H1 (cell line): Measurements from ENCODE around the gene STARD8. TPM values are rescaled to one million over a fixed set of nuclear protein-coding genes. Genes with fewer than 3 reads are reported as not detected.

Source experiments
- CREB1 ChIP-seq: IDR thresholded peaks from 2 replicates; pipeline ENCODE4 v1.6.1; 2012; ENCODE audit warnings: inconsistent platforms
- GABPA ChIP-seq: IDR thresholded peaks from 2 replicates; pipeline ENCODE4 v1.6.1; 2011; ENCODE audit warnings: mild to moderate bottlenecking, low read length, moderate library complexity, borderline replicate concordance; ENCODE audit not compliant: insufficient read depth
- GTF2F1 ChIP-seq: IDR thresholded peaks from 2 replicates; pipeline ENCODE4 v1.6.1; 2012; ENCODE audit warnings: low read depth, low read length, improper control_type of control experiment, borderline replicate concordance
- NANOG ChIP-seq: IDR thresholded peaks from 2 replicates; pipeline ENCODE4 v1.6.1; 2011; ENCODE audit warnings: low read length, low read depth, mild to moderate bottlenecking, inconsistent platforms; ENCODE audit not compliant: insufficient read depth, poor library complexity, severe bottlenecking
- RBBP5 ChIP-seq: IDR thresholded peaks from 2 replicates; pipeline ENCODE4 v1.7.1; 2012; ENCODE audit warnings: low read depth, mild to moderate bottlenecking, inconsistent platforms, low read length, moderate library complexity, borderline replicate concordance
- polyA plus RNA-seq, 7 experiments: library from polyadenylated mRNA; depleted of rRNA in 3 of 7; stranded (reverse) in 5 of 7; unstranded in 2 of 7; fragments of >200 nt in 5 of 7; fragments of 200-250 nt in 2 of 7; gene quantifications; 1 replicate in 5 of 7; 2 replicates in 1 of 7; 4 replicates in 1 of 7; pipeline versions ENCODE4 v1.2.1 to v1.2.3, GENCODE V29; 2011 to 2013; ENCODE audit warnings: missing spikeins in 2 of 7, mixed read lengths in 2 of 7
- total RNA-seq: library from RNA; stranded (reverse); fragmentation: NEBNext Ultra II Directional; extraction: Animal tissue kit (Norgen Biotek cat#: 25700); gene quantifications from 2 replicates; pipeline ENCODE4 v1.2.1, GENCODE V29; 2021
- TF ChIP-seq, protein P1 (sequence below): IDR thresholded peaks from 2 replicates; pipeline ENCODE4 v1.6.1; 2012; ENCODE audit warnings: inconsistent platforms
- TF ChIP-seq, protein P2 (sequence below): fragments of 300-600 bp; sonication (generic); IDR thresholded peaks from 2 replicates; pipeline ENCODE4 v1.7.1; 2012; ENCODE audit warnings: low read length, moderate library complexity, mild to moderate bottlenecking, inconsistent platforms; ENCODE audit not compliant: insufficient replicate concordance

STARD8 gene
- total and polyA plus RNA-seq, 2 of the 8 experiments (the other 6 are each of a cell fraction or from before 2014, with no cell fraction given), result 1.8 to 3.8 TPM

- TF ChIP-seq NANOG (no peak), RBBP5 (no peak), CREB1 (no peak), GABPA (no peak), GTF2F1 (no peak)
- TF ChIP-seq, protein P1, sequence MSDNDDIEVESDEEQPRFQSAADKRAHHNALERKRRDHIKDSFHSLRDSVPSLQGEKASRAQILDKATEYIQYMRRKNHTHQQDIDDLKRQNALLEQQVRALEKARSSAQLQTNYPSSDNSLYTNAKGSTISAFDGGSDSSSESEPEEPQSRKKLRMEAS, result no peak
- TF ChIP-seq, protein P2, sequence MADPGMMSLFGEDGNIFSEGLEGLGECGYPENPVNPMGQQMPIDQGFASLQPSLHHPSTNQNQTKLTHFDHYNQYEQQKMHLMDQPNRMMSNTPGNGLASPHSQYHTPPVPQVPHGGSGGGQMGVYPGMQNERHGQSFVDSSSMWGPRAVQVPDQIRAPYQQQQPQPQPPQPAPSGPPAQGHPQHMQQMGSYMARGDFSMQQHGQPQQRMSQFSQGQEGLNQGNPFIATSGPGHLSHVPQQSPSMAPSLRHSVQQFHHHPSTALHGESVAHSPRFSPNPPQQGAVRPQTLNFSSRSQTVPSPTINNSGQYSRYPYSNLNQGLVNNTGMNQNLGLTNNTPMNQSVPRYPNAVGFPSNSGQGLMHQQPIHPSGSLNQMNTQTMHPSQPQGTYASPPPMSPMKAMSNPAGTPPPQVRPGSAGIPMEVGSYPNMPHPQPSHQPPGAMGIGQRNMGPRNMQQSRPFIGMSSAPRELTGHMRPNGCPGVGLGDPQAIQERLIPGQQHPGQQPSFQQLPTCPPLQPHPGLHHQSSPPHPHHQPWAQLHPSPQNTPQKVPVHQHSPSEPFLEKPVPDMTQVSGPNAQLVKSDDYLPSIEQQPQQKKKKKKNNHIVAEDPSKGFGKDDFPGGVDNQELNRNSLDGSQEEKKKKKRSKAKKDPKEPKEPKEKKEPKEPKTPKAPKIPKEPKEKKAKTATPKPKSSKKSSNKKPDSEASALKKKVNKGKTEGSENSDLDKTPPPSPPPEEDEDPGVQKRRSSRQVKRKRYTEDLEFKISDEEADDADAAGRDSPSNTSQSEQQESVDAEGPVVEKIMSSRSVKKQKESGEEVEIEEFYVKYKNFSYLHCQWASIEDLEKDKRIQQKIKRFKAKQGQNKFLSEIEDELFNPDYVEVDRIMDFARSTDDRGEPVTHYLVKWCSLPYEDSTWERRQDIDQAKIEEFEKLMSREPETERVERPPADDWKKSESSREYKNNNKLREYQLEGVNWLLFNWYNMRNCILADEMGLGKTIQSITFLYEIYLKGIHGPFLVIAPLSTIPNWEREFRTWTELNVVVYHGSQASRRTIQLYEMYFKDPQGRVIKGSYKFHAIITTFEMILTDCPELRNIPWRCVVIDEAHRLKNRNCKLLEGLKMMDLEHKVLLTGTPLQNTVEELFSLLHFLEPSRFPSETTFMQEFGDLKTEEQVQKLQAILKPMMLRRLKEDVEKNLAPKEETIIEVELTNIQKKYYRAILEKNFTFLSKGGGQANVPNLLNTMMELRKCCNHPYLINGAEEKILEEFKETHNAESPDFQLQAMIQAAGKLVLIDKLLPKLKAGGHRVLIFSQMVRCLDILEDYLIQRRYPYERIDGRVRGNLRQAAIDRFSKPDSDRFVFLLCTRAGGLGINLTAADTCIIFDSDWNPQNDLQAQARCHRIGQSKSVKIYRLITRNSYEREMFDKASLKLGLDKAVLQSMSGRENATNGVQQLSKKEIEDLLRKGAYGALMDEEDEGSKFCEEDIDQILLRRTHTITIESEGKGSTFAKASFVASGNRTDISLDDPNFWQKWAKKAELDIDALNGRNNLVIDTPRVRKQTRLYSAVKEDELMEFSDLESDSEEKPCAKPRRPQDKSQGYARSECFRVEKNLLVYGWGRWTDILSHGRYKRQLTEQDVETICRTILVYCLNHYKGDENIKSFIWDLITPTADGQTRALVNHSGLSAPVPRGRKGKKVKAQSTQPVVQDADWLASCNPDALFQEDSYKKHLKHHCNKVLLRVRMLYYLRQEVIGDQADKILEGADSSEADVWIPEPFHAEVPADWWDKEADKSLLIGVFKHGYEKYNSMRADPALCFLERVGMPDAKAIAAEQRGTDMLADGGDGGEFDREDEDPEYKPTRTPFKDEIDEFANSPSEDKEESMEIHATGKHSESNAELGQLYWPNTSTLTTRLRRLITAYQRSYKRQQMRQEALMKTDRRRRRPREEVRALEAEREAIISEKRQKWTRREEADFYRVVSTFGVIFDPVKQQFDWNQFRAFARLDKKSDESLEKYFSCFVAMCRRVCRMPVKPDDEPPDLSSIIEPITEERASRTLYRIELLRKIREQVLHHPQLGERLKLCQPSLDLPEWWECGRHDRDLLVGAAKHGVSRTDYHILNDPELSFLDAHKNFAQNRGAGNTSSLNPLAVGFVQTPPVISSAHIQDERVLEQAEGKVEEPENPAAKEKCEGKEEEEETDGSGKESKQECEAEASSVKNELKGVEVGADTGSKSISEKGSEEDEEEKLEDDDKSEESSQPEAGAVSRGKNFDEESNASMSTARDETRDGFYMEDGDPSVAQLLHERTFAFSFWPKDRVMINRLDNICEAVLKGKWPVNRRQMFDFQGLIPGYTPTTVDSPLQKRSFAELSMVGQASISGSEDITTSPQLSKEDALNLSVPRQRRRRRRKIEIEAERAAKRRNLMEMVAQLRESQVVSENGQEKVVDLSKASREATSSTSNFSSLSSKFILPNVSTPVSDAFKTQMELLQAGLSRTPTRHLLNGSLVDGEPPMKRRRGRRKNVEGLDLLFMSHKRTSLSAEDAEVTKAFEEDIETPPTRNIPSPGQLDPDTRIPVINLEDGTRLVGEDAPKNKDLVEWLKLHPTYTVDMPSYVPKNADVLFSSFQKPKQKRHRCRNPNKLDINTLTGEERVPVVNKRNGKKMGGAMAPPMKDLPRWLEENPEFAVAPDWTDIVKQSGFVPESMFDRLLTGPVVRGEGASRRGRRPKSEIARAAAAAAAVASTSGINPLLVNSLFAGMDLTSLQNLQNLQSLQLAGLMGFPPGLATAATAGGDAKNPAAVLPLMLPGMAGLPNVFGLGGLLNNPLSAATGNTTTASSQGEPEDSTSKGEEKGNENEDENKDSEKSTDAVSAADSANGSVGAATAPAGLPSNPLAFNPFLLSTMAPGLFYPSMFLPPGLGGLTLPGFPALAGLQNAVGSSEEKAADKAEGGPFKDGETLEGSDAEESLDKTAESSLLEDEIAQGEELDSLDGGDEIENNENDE, result no peak
Observed at GRCh38 chrX:68650491-68650890, 3.0 kb downstream of the STARD8 start (continued).
